GM06990 (cell line): ENCODE data around the gene BRF1.

Experiments
- DNase-seq: peaks from one replicate; pipeline ENCODE4 v3.0.0-alpha.2; 2011; ENCODE audit not compliant: insufficient read length; ENCODE audit errors: extremely low read depth
- H3K27me3 ChIP-seq: replicated peaks from 2 replicates; pipeline ENCODE4 v1.6.0; 2011; ENCODE audit warnings: low read length; ENCODE audit not compliant: control insufficient read depth, insufficient read depth
- H3K36me3 ChIP-seq: 2 replicates; pipeline ENCODE4 v1.5.1; 2011; ENCODE audit warnings: low read length; ENCODE audit not compliant: control insufficient read depth, insufficient read depth
- H3K4me3 ChIP-seq: replicated peaks from 2 replicates; pipeline ENCODE4 v1.5.1; 2011; ENCODE audit warnings: low read depth, mild to moderate bottlenecking, control low read depth, low read length
- CTCF ChIP-seq: IDR thresholded peaks from 2 replicates; pipeline ENCODE4 v1.5.1; 2011; ENCODE audit warnings: low read length, control low read depth, mild to moderate bottlenecking, inconsistent platforms; ENCODE audit not compliant: insufficient read depth, poor library complexity, severe bottlenecking

Gene BRF1

GRCh38 chr14:105163040-105163742 lies 137.6 kb downstream of the BRF1 start:
- Histone ChIP-seq H3K27me3 (no peaks in the 10 kb centered on the region), H3K36me3 (no peaks in the 10 kb centered on the region), H3K4me3 (no peak overlapping the region)
- DNase-seq, result no peak
- no peak for TF ChIP-seq CTCF

- H3K36me3 ChIP-seq, result no peaks in the 10 kb centered on the region
- no peak overlapping the region for H3K4me3 ChIP-seq
- no peaks in the 10 kb centered on the region for H3K27me3 ChIP-seq
- no peak for DNase-seq
- no peak for TF ChIP-seq CTCF
Observed at GRCh38 chr14:105162669-105162979, 138.2 kb downstream of the BRF1 start.

- no peak for DNase-seq
- no peak for TF ChIP-seq CTCF
- Histone ChIP-seq H3K36me3 (no peaks in the 10 kb centered on the region), H3K4me3 (no peak overlapping the region), H3K27me3 (no peaks in the 10 kb centered on the region)
Observed at GRCh38 chr14:105161964-105162668, 138.7 kb downstream of the BRF1 start.

- H3K27me3 ChIP-seq, result no peaks in the 10 kb centered on the region
- TF ChIP-seq CTCF, result no peak
- H3K36me3 ChIP-seq, result no peaks in the 10 kb centered on the region
- H3K4me3 ChIP-seq, result no peak overlapping the region
- DNase-seq, result no peak
Observed at GRCh38 chr14:105161309-105161708, 139.5 kb downstream of the BRF1 start.

- DNase-seq, result no peak
- Histone ChIP-seq H3K4me3 (no peak overlapping the region), H3K27me3 (no peaks in the 10 kb centered on the region), H3K36me3 (no peaks in the 10 kb centered on the region)
- TF ChIP-seq CTCF, result no peak
Observed at GRCh38 chr14:105160776-105161175, 140.0 kb downstream of the BRF1 start.
